HepG2 (cell line): ENCODE measurements around the gene KCTD19. TPM values are rescaled to one million over a fixed set of nuclear protein-coding genes. Genes with fewer than 3 reads are reported as not detected.

Experiments used
- ATAC-seq: fragments of 200-7000 bp; cut with Tn5 transposase; 3 replicates; pipeline ENCODE4 v1.9.1; 2020; ENCODE audit warnings: mild to moderate bottlenecking, moderate library complexity
- BruUV-seq: library from RNA; stranded (reverse); fragments of 400-500 nt; replicated peaks from 2 replicates; lab custom pipeline; 2021; lab: Mats Ljungman, UMichigan
- CTCF ChIA-PET: fragments of 300-600 bp; formaldehyde crosslinking; extraction: SDS; loops from one replicate; lab custom pipeline; 2021; ENCODE audit warnings: low total read pairs, inconsistent platforms, low intra/inter-chr PET ratio; lab: Yijun Ruan, JAX
- POLR2A ChIA-PET: fragments of 350-600 bp; sonication (Branson Sonifier 250); formaldehyde crosslinking; loops from one replicate; lab custom pipeline; 2020; ENCODE audit warnings: antibody characterized with exemption, inconsistent platforms; lab: Yijun Ruan, JAX
- DNase-seq: peaks from one replicate; pipeline ENCODE4 v3.0.0-alpha.2; 2015; ENCODE audit warnings: low spot score
- FAIRE-seq: peaks from 3 replicates; lab custom pipeline; 2011; peaks lifted over from hg19 to GRCh38; lab: Jason Lieb, UNC
- H2AFZ ChIP-seq: one replicate; pipeline ENCODE4 v1.6.1; 2011; ENCODE audit warnings: low read length, inconsistent platforms
- H3K27ac ChIP-seq: fragments of 300-600 bp; 3 replicates; pipeline ENCODE4 v1.8.0; 2011; ENCODE audit warnings: mixed run types, mild to moderate bottlenecking, mixed read lengths, low read length, inconsistent platforms; ENCODE audit not compliant: insufficient read depth; ENCODE audit errors: extremely low read length
- H3K27me3 ChIP-seq, 2 experiments: fragments of 200-600 bp in 1 of 2; 2 replicates in 1 of 2; 3 replicates in 1 of 2; pipeline versions ENCODE4 v1.6.0 to v1.8.0; 2011; ENCODE audit warnings: low read length in 2 of 2, mild to moderate bottlenecking in 2 of 2, moderate library complexity in 2 of 2, inconsistent platforms in 1 of 2; ENCODE audit not compliant: insufficient read depth in 2 of 2, control insufficient read depth in 1 of 2
- H3K36me3 ChIP-seq, 2 experiments: fragments of 200-600 bp in 1 of 2; replicated peaks in 1 of 2; 2 replicates in 1 of 2; 3 replicates in 1 of 2; pipeline versions ENCODE4 v1.5.1 to v1.8.0; 2011; ENCODE audit warnings: low read length in 2 of 2, inconsistent platforms in 1 of 2; ENCODE audit not compliant: insufficient read depth in 2 of 2, control insufficient read depth in 1 of 2
- H3K4me1 ChIP-seq: 2 replicates; pipeline ENCODE4 v1.5.1; 2012; ENCODE audit warnings: low read length, inconsistent platforms; ENCODE audit not compliant: insufficient read depth
- H3K4me2 ChIP-seq: 2 replicates; pipeline ENCODE4 v1.6.0; 2011; ENCODE audit warnings: low read depth, low read length, inconsistent platforms
- H3K4me3 ChIP-seq, 3 experiments: fragments of 200-600 bp in 1 of 3; sonication (generic), shearing (Covaris generic) in 1 of 3; replicated peaks in 1 of 3; 2 replicates each; pipeline ENCODE4 v1.5.1; 2011 to 2016; ENCODE audit warnings: low read length in 3 of 3, inconsistent platforms in 2 of 3, low read depth in 2 of 3, mild to moderate bottlenecking in 2 of 3, control low read depth in 1 of 3, mixed read lengths in 1 of 3; ENCODE audit not compliant: insufficient read depth in 1 of 3
- H3K79me2 ChIP-seq: one replicate; pipeline ENCODE4 v1.6.1; 2011; ENCODE audit warnings: low read length, inconsistent platforms; ENCODE audit not compliant: insufficient read depth
- H3K9ac ChIP-seq: 2 replicates; pipeline ENCODE4 v1.6.0; 2011; ENCODE audit warnings: mild to moderate bottlenecking, low read depth, low read length, inconsistent platforms; ENCODE audit not compliant: insufficient read depth
- H3K9me3 ChIP-seq: 2 replicates; pipeline ENCODE4 v1.5.1; 2012; ENCODE audit warnings: mild to moderate bottlenecking, low read length
- H4K20me1 ChIP-seq: 2 replicates; pipeline ENCODE4 v1.6.0; 2011; ENCODE audit warnings: inconsistent platforms, mild to moderate bottlenecking, low read length, moderate library complexity; ENCODE audit not compliant: insufficient read depth
- ATF1 ChIP-seq: IDR thresholded peaks from 2 replicates; pipeline ENCODE4 v1.6.1; 2016; ENCODE audit warnings: mild to moderate bottlenecking, control low read depth
- BORCS8-MEF2B ChIP-seq: sonication (generic); formaldehyde crosslinking; IDR thresholded peaks from 2 replicates; pipeline ENCODE4 v1.8.0; 2022; ENCODE audit warnings: mild to moderate bottlenecking, missing genetic modification reagents
- EEA1 ChIP-seq: sonication (generic); formaldehyde crosslinking; IDR thresholded peaks from 2 replicates; pipeline ENCODE4 v1.5.1; 2020; ENCODE audit warnings: mild to moderate bottlenecking, missing genetic modification reagents, borderline replicate concordance
- HNRNPL ChIP-seq: fragments of 200-400 bp; formaldehyde crosslinking; IDR thresholded peaks from 2 replicates; pipeline ENCODE4 v1.6.1; 2017; ENCODE audit warnings: mild to moderate bottlenecking, low read depth, low read length
- KDM4B ChIP-seq: sonication (generic); formaldehyde crosslinking; IDR thresholded peaks from 2 replicates; pipeline ENCODE4 v1.4.0; 2020; ENCODE audit warnings: missing genetic modification reagents
- NRL ChIP-seq: sonication (generic); formaldehyde crosslinking; IDR thresholded peaks from 2 replicates; pipeline ENCODE4 v1.5.0; 2020; ENCODE audit warnings: missing genetic modification reagents, mild to moderate bottlenecking, moderate library complexity, borderline replicate concordance
- TMF1 ChIP-seq: sonication (generic); formaldehyde crosslinking; IDR thresholded peaks from 2 replicates; pipeline ENCODE4 v1.8.1; 2022; ENCODE audit warnings: low read depth, missing genetic modification reagents
- ZNF225 ChIP-seq: sonication (generic); formaldehyde crosslinking; IDR thresholded peaks from 2 replicates; pipeline ENCODE4 v1.4.0; 2020; ENCODE audit warnings: mild to moderate bottlenecking, missing genetic modification reagents
- ZNF484 ChIP-seq: sonication (generic); formaldehyde crosslinking; IDR thresholded peaks from 2 replicates; pipeline ENCODE4 v1.5.1; 2020; ENCODE audit warnings: mild to moderate bottlenecking, low read depth, missing genetic modification reagents, borderline replicate concordance
- ZNF816 ChIP-seq: sonication (generic); formaldehyde crosslinking; IDR thresholded peaks from 2 replicates; pipeline ENCODE4 v1.8.0; 2022; ENCODE audit warnings: missing genetic modification reagents, mild to moderate bottlenecking, borderline replicate concordance
- WGBS: methylation state at CpG from one replicate; pipeline ENCODE4 v1.1.6; 2017; ENCODE audit warnings: low lambda C conversion rate; 5-methylcytosine and 5-hydroxymethylcytosine counted together
- in situ Hi-C: cut with HindIII; loops from 2 replicates; pipeline ENCODE4 v1.10.0; 2017; ENCODE audit warnings: low pct_unique_long_range_greater_than_20kb; ENCODE audit not compliant: extremely low pct_ligation_motif_present
- intact Hi-C: fragments of 100-400 bp; cut with micrococcal nuclease; formaldehyde crosslinking; loops from one replicate; pipeline ENCODE4 v1.10.0; 2022; ENCODE audit not compliant: unreplicated experiment
- polyA plus RNA-seq, 8 experiments: library from polyadenylated mRNA; depleted of rRNA in 3 of 8; stranded (reverse) in 7 of 8; unstranded in 1 of 8; fragments of >200 nt; fragmentation: Illumina TruSeq in 4 of 8; extraction: Trizol in 4 of 8; gene quantifications; 2 replicates each; pipeline versions ENCODE4 v1.2.1 to v1.2.3, GENCODE V29; 2011 to 2016; ENCODE audit warnings: low read depth in 4 of 8, missing spikeins in 1 of 8, mixed read lengths in 1 of 8; ENCODE audit not compliant: insufficient read depth in 1 of 8
- total RNA-seq, 5 experiments: library from RNA; depleted of rRNA; stranded (reverse); fragments of >200 nt; fragmentation: Illumina TruSeq; extraction: Trizol; gene quantifications; 2 replicates each; pipeline ENCODE4 v1.2.3, GENCODE V29; 2016; ENCODE audit warnings: low read depth in 1 of 5
- TF ChIP-seq, protein P1 (sequence below): sonication (generic); formaldehyde crosslinking; conservative IDR thresholded peaks from 2 replicates; pipeline ENCODE4 v1.4.0; 2020; ENCODE audit warnings: missing genetic modification reagents
- TF ChIP-seq, protein P2 (sequence below): IDR thresholded peaks from 2 replicates; pipeline ENCODE4 v1.6.1; 2016; ENCODE audit warnings: missing genetic modification reagents, missing compliant biosample characterization
- TF ChIP-seq, protein P3 (sequence below): sonication (generic); formaldehyde crosslinking; IDR thresholded peaks from 2 replicates; pipeline ENCODE4 v1.4.0; 2020; ENCODE audit warnings: low read depth, mild to moderate bottlenecking, missing genetic modification reagents
- TF ChIP-seq, protein P4 (sequence below): sonication (generic); formaldehyde crosslinking; IDR thresholded peaks from 2 replicates; pipeline ENCODE4 v1.8.0; 2022; ENCODE audit warnings: mild to moderate bottlenecking, missing genetic modification reagents

The KCTD19 gene
- total and polyA plus RNA-seq, 2 of the 13 experiments (the other 11 are each of a cell fraction or from before 2014, with no cell fraction given) = not detected

DNA sequence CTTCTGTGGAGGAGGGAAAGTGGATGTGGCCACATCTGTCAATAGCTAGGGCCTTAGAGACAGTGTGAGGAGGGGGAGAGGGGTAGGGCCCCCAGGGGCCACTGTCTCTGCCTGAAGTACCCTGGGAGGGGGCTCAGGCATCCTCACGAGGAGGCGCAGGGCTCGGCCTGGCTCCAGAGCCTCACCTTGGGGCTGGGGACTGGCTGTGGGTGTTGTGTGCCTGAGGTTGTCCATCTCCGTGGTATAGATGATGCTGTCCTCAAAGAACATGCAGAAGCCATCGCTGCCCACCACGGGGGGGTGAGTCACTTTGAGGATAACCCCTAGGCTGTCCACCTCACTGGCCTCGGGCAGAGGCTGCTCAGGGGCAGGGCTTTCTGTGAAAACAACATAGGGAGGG lies 35.1 kb downstream of the KCTD19 start (continued):
- TF ChIP-seq, protein P1, sequence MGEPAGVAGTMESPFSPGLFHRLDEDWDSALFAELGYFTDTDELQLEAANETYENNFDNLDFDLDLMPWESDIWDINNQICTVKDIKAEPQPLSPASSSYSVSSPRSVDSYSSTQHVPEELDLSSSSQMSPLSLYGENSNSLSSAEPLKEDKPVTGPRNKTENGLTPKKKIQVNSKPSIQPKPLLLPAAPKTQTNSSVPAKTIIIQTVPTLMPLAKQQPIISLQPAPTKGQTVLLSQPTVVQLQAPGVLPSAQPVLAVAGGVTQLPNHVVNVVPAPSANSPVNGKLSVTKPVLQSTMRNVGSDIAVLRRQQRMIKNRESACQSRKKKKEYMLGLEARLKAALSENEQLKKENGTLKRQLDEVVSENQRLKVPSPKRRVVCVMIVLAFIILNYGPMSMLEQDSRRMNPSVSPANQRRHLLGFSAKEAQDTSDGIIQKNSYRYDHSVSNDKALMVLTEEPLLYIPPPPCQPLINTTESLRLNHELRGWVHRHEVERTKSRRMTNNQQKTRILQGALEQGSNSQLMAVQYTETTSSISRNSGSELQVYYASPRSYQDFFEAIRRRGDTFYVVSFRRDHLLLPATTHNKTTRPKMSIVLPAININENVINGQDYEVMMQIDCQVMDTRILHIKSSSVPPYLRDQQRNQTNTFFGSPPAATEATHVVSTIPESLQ (CRISPR knock-in tag) = no peak

DNA sequence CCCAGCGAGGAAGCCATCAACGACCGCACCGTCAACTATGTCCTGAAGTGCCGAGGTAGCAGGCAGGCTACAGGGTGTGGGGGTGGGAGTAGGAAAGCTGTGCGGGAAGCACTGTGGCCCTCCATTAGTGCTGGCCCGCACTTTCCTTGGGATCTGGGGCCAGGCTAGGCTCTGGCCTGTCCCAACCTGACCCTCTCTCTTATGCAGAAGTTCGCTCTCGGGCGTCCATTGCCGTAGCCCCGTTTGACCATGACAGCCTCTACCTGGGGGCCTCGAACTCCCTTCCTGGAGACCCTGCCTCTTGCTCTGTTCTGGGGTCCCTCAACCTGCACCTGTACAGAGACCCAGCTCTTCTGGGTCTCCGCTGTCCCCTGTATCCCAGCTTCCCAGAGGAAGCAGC lies 38.6 kb downstream of the KCTD19 start:
- in situ Hi-C loops = no loop called here
- POLR2A ChIA-PET = no interaction called here
- H3K27ac ChIP-seq = no peak overlapping the region
- BruUV-seq = no TSS peak
- H3K4me1 ChIP-seq = no peaks in the 10 kb centered on the region
- no peaks in the 10 kb centered on the region for H4K20me1 ChIP-seq
- FAIRE-seq = no peak
- H2AFZ ChIP-seq = no peak overlapping the region
- ATAC-seq = no peak
- no peak for DNase-seq
- no peaks in the 10 kb centered on the region for H3K79me2 ChIP-seq
- peaks cover 0 to 3% of the 10 kb centered on the region in 2 experiments; a peak in 1 of 5 replicates for H3K27me3 ChIP-seq
- CTCF ChIA-PET = no interaction called here
- H3K9ac ChIP-seq = no peak overlapping the region
- H3K36me3 ChIP-seq = no peaks in the 10 kb centered on the region
- WGBS = 95% methylated on average over 14 of the region's 14 CpGs
- no peak overlapping the region for H3K4me3 ChIP-seq
- H3K4me2 ChIP-seq = no peak overlapping the region
- H3K9me3 ChIP-seq = no peaks in the 10 kb centered on the region
- intact Hi-C loops = no loop called here
- TF ChIP-seq, protein P2, sequence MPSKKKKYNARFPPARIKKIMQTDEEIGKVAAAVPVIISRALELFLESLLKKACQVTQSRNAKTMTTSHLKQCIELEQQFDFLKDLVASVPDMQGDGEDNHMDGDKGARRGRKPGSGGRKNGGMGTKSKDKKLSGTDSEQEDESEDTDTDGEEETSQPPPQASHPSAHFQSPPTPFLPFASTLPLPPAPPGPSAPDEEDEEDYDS (CRISPR knock-in tag) = no peak
- TF ChIP-seq NRL (no peak), HNRNPL (no peak), ZNF225 (CRISPR knock-in tag) (no peak), ATF1 (CRISPR knock-in tag) (no peak), ZNF484 (CRISPR knock-in tag) (no peak), KDM4B (CRISPR knock-in tag) (no peak), ZNF816 (CRISPR knock-in tag) (no peak), TMF1 (no peak), BORCS8-MEF2B (CRISPR knock-in tag) (no peak), EEA1 (no peak)
- TF ChIP-seq, protein P3, sequence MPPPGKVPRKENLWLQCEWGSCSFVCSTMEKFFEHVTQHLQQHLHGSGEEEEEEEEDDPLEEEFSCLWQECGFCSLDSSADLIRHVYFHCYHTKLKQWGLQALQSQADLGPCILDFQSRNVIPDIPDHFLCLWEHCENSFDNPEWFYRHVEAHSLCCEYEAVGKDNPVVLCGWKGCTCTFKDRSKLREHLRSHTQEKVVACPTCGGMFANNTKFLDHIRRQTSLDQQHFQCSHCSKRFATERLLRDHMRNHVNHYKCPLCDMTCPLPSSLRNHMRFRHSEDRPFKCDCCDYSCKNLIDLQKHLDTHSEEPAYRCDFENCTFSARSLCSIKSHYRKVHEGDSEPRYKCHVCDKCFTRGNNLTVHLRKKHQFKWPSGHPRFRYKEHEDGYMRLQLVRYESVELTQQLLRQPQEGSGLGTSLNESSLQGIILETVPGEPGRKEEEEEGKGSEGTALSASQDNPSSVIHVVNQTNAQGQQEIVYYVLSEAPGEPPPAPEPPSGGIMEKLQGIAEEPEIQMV (CRISPR knock-in tag) = no peak
- TF ChIP-seq, protein P4, sequence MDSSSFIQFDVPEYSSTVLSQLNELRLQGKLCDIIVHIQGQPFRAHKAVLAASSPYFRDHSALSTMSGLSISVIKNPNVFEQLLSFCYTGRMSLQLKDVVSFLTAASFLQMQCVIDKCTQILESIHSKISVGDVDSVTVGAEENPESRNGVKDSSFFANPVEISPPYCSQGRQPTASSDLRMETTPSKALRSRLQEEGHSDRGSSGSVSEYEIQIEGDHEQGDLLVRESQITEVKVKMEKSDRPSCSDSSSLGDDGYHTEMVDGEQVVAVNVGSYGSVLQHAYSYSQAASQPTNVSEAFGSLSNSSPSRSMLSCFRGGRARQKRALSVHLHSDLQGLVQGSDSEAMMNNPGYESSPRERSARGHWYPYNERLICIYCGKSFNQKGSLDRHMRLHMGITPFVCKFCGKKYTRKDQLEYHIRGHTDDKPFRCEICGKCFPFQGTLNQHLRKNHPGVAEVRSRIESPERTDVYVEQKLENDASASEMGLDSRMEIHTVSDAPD (CRISPR knock-in tag) = no peak
